H1 (cell line): Measurements from ENCODE around the gene MYO1D. TPM values are rescaled to one million over a fixed set of nuclear protein-coding genes. Genes with fewer than 3 reads are reported as not detected.

Source experiments
- CTBP2 ChIP-seq: IDR thresholded peaks from 2 replicates; pipeline ENCODE4 v1.7.0; 2011; ENCODE audit warnings: borderline replicate concordance, mild to moderate bottlenecking, moderate library complexity, mixed read lengths, low read length; ENCODE audit not compliant: insufficient read depth, insufficient read length
- EP300 ChIP-seq, 2 experiments: IDR thresholded peaks; 1 replicate in 1 of 2; 2 replicates in 1 of 2; pipeline ENCODE4 v1.6.1; 2011 to 2012; ENCODE audit warnings: low read depth in 2 of 2, low read length in 2 of 2, mild to moderate bottlenecking in 2 of 2, borderline replicate concordance in 1 of 2, inconsistent platforms in 1 of 2, moderate library complexity in 1 of 2
- NANOG ChIP-seq: IDR thresholded peaks from 2 replicates; pipeline ENCODE4 v1.6.1; 2011; ENCODE audit warnings: low read length, low read depth, mild to moderate bottlenecking, inconsistent platforms; ENCODE audit not compliant: insufficient read depth, poor library complexity, severe bottlenecking
- NRF1 ChIP-seq: IDR thresholded peaks from 2 replicates; pipeline ENCODE4 v1.6.1; 2011; ENCODE audit warnings: mild to moderate bottlenecking, low read depth, low read length, improper control_type of control experiment
- RNF2 ChIP-seq: fragments of 200-900, 300-1000 bp; sonication (generic); IDR thresholded peaks from 2 replicates; pipeline ENCODE4 v1.7.1; 2016; ENCODE audit warnings: borderline replicate concordance, low read depth, mild to moderate bottlenecking, antibody characterized with exemption, low read length; ENCODE audit not compliant: poor library complexity, severe bottlenecking; ENCODE audit errors: missing control alignments
- SIRT6 ChIP-seq: IDR thresholded peaks from one replicate; pipeline ENCODE4 v1.7.1; 2012; ENCODE audit warnings: low read length, inconsistent platforms
- YY1 ChIP-seq: IDR thresholded peaks from 2 replicates; pipeline ENCODE4 v1.6.1; 2011; ENCODE audit warnings: low read depth, mild to moderate bottlenecking, low read length
- ZNF274 ChIP-seq: IDR thresholded peaks from 2 replicates; pipeline ENCODE4 v1.7.0; 2012; ENCODE audit warnings: low read length, borderline replicate concordance; ENCODE audit errors: extremely low read depth
- polyA plus RNA-seq, 7 experiments: library from polyadenylated mRNA; depleted of rRNA in 3 of 7; stranded (reverse) in 5 of 7; unstranded in 2 of 7; fragments of >200 nt in 5 of 7; fragments of 200-250 nt in 2 of 7; gene quantifications; 1 replicate in 5 of 7; 2 replicates in 1 of 7; 4 replicates in 1 of 7; pipeline versions ENCODE4 v1.2.1 to v1.2.3, GENCODE V29; 2011 to 2013; ENCODE audit warnings: missing spikeins in 2 of 7, mixed read lengths in 2 of 7
- total RNA-seq: library from RNA; stranded (reverse); fragmentation: NEBNext Ultra II Directional; extraction: Animal tissue kit (Norgen Biotek cat#: 25700); gene quantifications from 2 replicates; pipeline ENCODE4 v1.2.1, GENCODE V29; 2021

Gene MYO1D
- total and polyA plus RNA-seq, 2 of the 8 experiments (the other 6 are each of a cell fraction or from before 2014, with no cell fraction given): 6.5 to 25.4 TPM

DNA sequence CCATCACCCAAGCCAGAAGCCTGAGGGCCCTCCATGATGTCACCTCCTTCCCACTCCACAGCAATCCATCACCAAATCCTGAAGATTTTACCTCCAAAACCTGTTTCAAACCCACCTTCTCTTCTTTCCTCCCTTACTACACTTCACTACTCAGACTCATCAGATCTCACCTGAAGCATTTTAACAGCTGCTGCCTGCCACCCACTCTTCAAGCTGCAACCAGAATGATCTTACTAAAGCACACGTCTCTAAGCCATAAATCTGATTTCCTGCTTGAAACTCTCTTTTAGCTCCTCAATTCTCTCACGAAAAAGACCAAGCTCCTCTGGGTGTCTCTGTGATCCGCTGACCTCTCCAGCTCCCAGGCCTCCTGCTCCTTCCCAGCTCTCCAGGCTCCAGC is 343.6 kb downstream of the MYO1D start (continued):
- TF ChIP-seq SIRT6 (no peak), CTBP2 (no peak), EP300 (IDR thresholded peaks at IDR 0.05; ENCODE audit: borderline replicate concordance in 1 of 2, low read depth in 2 of 2, low read length in 2 of 2) (no peak), RNF2 (no peak), NRF1 (no peak), YY1 (no peak), ZNF274 (no peak), NANOG (no peak)
